ENCODE data around the gene SPAG4.

Gene SPAG4

GRCh38 chr20:35626386-35627001 is 10.9 kb downstream of the SPAG4 start:
- H3K4me1 Mint-ChIP-seq (ENCODE audit: low read depth), result no peaks in the 10 kb centered on the region
- no peak overlapping the region for H3K4me3 Mint-ChIP-seq
- no peak overlapping the region for H3K27ac Mint-ChIP-seq
- no peaks in the 10 kb centered on the region for H3K27me3 Mint-ChIP-seq
- peaks cover 38% of the 10 kb centered on the region for H3K36me3 Mint-ChIP-seq (ENCODE audit: low read depth)
- H3K9me3 Mint-ChIP-seq, result no peaks in the 10 kb centered on the region

- Mint-ChIP-seq H3K27me3 (no peaks in the 10 kb centered on the region), H3K27ac (no peak overlapping the region), H3K36me3 (ENCODE audit: low read depth) (peaks cover 38% of the 10 kb centered on the region), H3K4me3 (no peak overlapping the region), H3K4me1 (ENCODE audit: low read depth) (no peaks in the 10 kb centered on the region), H3K9me3 (no peaks in the 10 kb centered on the region)
Observed at GRCh38 chr20:35627121-35627520, 11.5 kb downstream of the SPAG4 start.

- Mint-ChIP-seq H3K9me3 (no peaks in the 10 kb centered on the region), H3K27ac (no peak overlapping the region), H3K4me1 (ENCODE audit: low read depth) (no peaks in the 10 kb centered on the region), H3K36me3 (ENCODE audit: low read depth) (peaks cover 38% of the 10 kb centered on the region), H3K27me3 (no peaks in the 10 kb centered on the region), H3K4me3 (no peak overlapping the region)
Observed at GRCh38 chr20:35629427-35630145, 14.0 kb downstream of the SPAG4 start.

- Mint-ChIP-seq H3K27me3 (no peaks in the 10 kb centered on the region), H3K9me3 (no peaks in the 10 kb centered on the region), H3K4me1 (ENCODE audit: low read depth) (peaks cover 6% of the 10 kb centered on the region), H3K36me3 (ENCODE audit: low read depth) (peaks cover 35% of the 10 kb centered on the region), H3K27ac (no peak overlapping the region), H3K4me3 (no peak overlapping the region)
Observed at GRCh38 chr20:35630636-35631035, 15.0 kb downstream of the SPAG4 start.

GRCh38 chr20:35632539-35633115 is 17.0 kb downstream of the SPAG4 start:
- Mint-ChIP-seq H3K36me3 (ENCODE audit: low read depth) (peaks cover 23% of the 10 kb centered on the region), H3K27ac (peak overlapping the region; percentile 66), H3K4me1 (ENCODE audit: low read depth) (peaks cover 20% of the 10 kb centered on the region), H3K9me3 (no peaks in the 10 kb centered on the region), H3K27me3 (no peaks in the 10 kb centered on the region), H3K4me3 (no peak overlapping the region)

GRCh38 chr20:35635652-35636051 is 20.0 kb downstream of the SPAG4 start:
- peaks cover 44% of the 10 kb centered on the region for H3K4me1 Mint-ChIP-seq (ENCODE audit: low read depth)
- H3K9me3 Mint-ChIP-seq, result no peaks in the 10 kb centered on the region
- peaks cover 15% of the 10 kb centered on the region for H3K36me3 Mint-ChIP-seq (ENCODE audit: low read depth)
- peak overlapping the region; percentile 37 for H3K27ac Mint-ChIP-seq
- no peak overlapping the region for H3K4me3 Mint-ChIP-seq
- no peaks in the 10 kb centered on the region for H3K27me3 Mint-ChIP-seq

GRCh38 chr20:35636095-35636494 is 20.5 kb downstream of the SPAG4 start:
- H3K4me3 Mint-ChIP-seq, result no peak overlapping the region
- no peaks in the 10 kb centered on the region for H3K27me3 Mint-ChIP-seq
- peaks cover 13% of the 10 kb centered on the region for H3K36me3 Mint-ChIP-seq (ENCODE audit: low read depth)
- H3K9me3 Mint-ChIP-seq, result no peaks in the 10 kb centered on the region
- H3K4me1 Mint-ChIP-seq (ENCODE audit: low read depth), result peaks cover 49% of the 10 kb centered on the region
- no peak overlapping the region for H3K27ac Mint-ChIP-seq

GRCh38 chr20:35637276-35637675 is 21.6 kb downstream of the SPAG4 start:
- Mint-ChIP-seq H3K4me3 (no peak overlapping the region), H3K36me3 (ENCODE audit: low read depth) (peaks cover 13% of the 10 kb centered on the region), H3K9me3 (no peaks in the 10 kb centered on the region), H3K27me3 (no peaks in the 10 kb centered on the region), H3K27ac (peak overlapping the region; percentile 32), H3K4me1 (ENCODE audit: low read depth) (peaks cover 60% of the 10 kb centered on the region)

- H3K4me1 Mint-ChIP-seq (ENCODE audit: low read depth), result peaks cover 74% of the 10 kb centered on the region
- H3K27ac Mint-ChIP-seq, result no peak overlapping the region
- no peak overlapping the region for H3K4me3 Mint-ChIP-seq
- no peaks in the 10 kb centered on the region for H3K9me3 Mint-ChIP-seq
- no peaks in the 10 kb centered on the region for H3K27me3 Mint-ChIP-seq
- peaks cover 18% of the 10 kb centered on the region for H3K36me3 Mint-ChIP-seq (ENCODE audit: low read depth)
Observed at GRCh38 chr20:35638751-35639150, 23.1 kb downstream of the SPAG4 start.

- Mint-ChIP-seq H3K4me1 (ENCODE audit: low read depth) (peaks cover 85% of the 10 kb centered on the region), H3K36me3 (ENCODE audit: low read depth) (peaks cover 21% of the 10 kb centered on the region), H3K9me3 (no peaks in the 10 kb centered on the region), H3K27ac (peak overlapping the region; percentile 13), H3K27me3 (no peaks in the 10 kb centered on the region), H3K4me3 (no peak overlapping the region)
Observed at GRCh38 chr20:35640724-35641123, 25.1 kb downstream of the SPAG4 start.

- no peaks in the 10 kb centered on the region for H3K9me3 Mint-ChIP-seq
- H3K4me1 Mint-ChIP-seq (ENCODE audit: low read depth), result peaks cover 85% of the 10 kb centered on the region
- no peaks in the 10 kb centered on the region for H3K27me3 Mint-ChIP-seq
- H3K27ac Mint-ChIP-seq, result no peak overlapping the region
- peaks cover 26% of the 10 kb centered on the region for H3K36me3 Mint-ChIP-seq (ENCODE audit: low read depth)
- no peak overlapping the region for H3K4me3 Mint-ChIP-seq
Observed at GRCh38 chr20:35641743-35642142, 26.1 kb downstream of the SPAG4 start.

- H3K36me3 Mint-ChIP-seq (ENCODE audit: low read depth), result peaks cover 22% of the 10 kb centered on the region
- no peaks in the 10 kb centered on the region for H3K9me3 Mint-ChIP-seq
- H3K4me3 Mint-ChIP-seq, result no peak overlapping the region
- H3K27ac Mint-ChIP-seq, result peak overlapping the region; percentile 16
- no peaks in the 10 kb centered on the region for H3K27me3 Mint-ChIP-seq
- peaks cover 80% of the 10 kb centered on the region for H3K4me1 Mint-ChIP-seq (ENCODE audit: low read depth)
Observed at GRCh38 chr20:35643045-35643444, 27.4 kb downstream of the SPAG4 start.

- H3K9me3 Mint-ChIP-seq, result no peaks in the 10 kb centered on the region
- no peak overlapping the region for H3K27ac Mint-ChIP-seq
- no peak overlapping the region for H3K4me3 Mint-ChIP-seq
- peaks cover 36% of the 10 kb centered on the region for H3K36me3 Mint-ChIP-seq (ENCODE audit: low read depth)
- H3K27me3 Mint-ChIP-seq, result no peaks in the 10 kb centered on the region
- H3K4me1 Mint-ChIP-seq (ENCODE audit: low read depth), result peaks cover 86% of the 10 kb centered on the region
Observed at GRCh38 chr20:35644806-35645205, 29.2 kb downstream of the SPAG4 start.

- Mint-ChIP-seq H3K4me3 (no peak overlapping the region), H3K9me3 (no peaks in the 10 kb centered on the region), H3K27me3 (no peaks in the 10 kb centered on the region), H3K27ac (peak overlapping the region; percentile 40), H3K4me1 (ENCODE audit: low read depth) (peaks cover 69% of the 10 kb centered on the region), H3K36me3 (ENCODE audit: low read depth) (peaks cover 47% of the 10 kb centered on the region)
Observed at GRCh38 chr20:35648836-35649235, 33.2 kb downstream of the SPAG4 start.

- H3K27ac Mint-ChIP-seq, result peak overlapping the region; percentile 15
- peaks cover 45% of the 10 kb centered on the region for H3K36me3 Mint-ChIP-seq (ENCODE audit: low read depth)
- H3K9me3 Mint-ChIP-seq, result no peaks in the 10 kb centered on the region
- H3K4me1 Mint-ChIP-seq (ENCODE audit: low read depth), result peaks cover 53% of the 10 kb centered on the region
- H3K27me3 Mint-ChIP-seq, result no peaks in the 10 kb centered on the region
- no peak overlapping the region for H3K4me3 Mint-ChIP-seq
Observed at GRCh38 chr20:35650632-35651031, 35.0 kb downstream of the SPAG4 start.

Measured in stimulated activated naive CD8-positive, alpha-beta T cell treated with anti-CD3 and anti-CD28 coated beads, Interleukin-15, Interleukin-2, amounts not matched to agents 100 ng/mL and 50 ng/mL, for 24 hours (primary cell).